Measurements from ENCODE around the gene PIH1D1.

The PIH1D1 gene

DNA sequence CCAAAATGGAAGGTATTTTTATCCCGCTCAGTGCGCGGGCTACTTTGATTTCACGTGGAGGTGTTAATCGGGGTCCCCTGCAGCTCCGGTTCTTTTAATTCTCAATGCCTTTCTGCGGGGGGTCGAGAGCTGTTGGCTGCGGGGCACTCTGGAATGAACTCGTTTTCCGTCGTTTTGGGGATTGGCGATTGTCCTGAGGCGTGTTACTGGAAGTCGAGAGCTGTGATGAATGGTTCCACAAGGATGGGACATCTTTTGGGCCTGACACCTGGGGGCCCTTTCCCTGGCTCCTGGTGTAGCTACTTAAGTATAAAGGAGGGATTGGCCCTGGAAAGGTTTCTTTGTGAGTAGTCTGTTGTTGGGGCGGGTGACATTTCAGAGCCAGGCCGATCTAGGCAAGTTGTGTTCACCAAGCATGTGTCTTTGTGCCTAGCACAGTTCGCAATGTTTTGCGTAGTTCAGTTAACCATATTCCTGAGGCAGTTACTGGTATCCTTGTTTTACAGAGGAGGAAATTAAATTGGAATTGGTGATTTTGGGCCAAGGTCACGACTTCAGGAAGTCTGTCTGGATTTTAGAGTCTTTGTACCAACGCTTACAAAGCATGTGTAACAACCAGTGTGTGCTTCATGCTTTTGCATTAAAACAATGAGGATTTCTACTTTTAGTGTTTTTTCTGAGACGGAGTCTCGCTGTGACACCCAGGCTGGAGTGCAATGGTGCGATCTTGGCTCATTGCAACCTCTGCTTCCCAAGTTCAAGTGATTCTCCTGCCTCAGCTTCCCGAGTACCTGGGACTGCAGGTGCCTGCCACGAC, 36.6 kb upstream of the PIH1D1 start:
- no peaks in the 10 kb centered on the region for H3K9me3 ChIP-seq (ENCODE audit: insufficient read depth, low read depth, low read length)
- H3K4me3 ChIP-seq (ENCODE audit: low read length, poor library complexity, severe bottlenecking): peak overlapping the region; percentile 83
- peaks cover 55% of the 10 kb centered on the region for H4K20me1 ChIP-seq (ENCODE audit: insufficient read depth, low read length, poor library complexity, severe bottlenecking)
- H3K79me2 ChIP-seq (ENCODE audit: insufficient read depth, low read length): peaks cover 53% of the 10 kb centered on the region
- peak overlapping the region; percentile 98 for H3K9ac ChIP-seq (ENCODE audit: low read depth, low read length, poor library complexity, severe bottlenecking)
- H3K4me1 ChIP-seq (ENCODE audit: insufficient read depth, low read length, poor library complexity, severe bottlenecking): peaks cover 18% of the 10 kb centered on the region
- H3K36me3 ChIP-seq (ENCODE audit: insufficient read depth, low read length): peaks cover 43% of the 10 kb centered on the region
- no peak overlapping the region for H2AFZ ChIP-seq (ENCODE audit: low read length)
- H3K4me2 ChIP-seq (ENCODE audit: low read depth, low read length, poor library complexity, severe bottlenecking): peak overlapping the region; percentile 95
- peaks cover 16% of the 10 kb centered on the region for H3F3A ChIP-seq (ENCODE audit: low read depth)
- no peak for TF ChIP-seq EZH2phosphoT487 (IDR thresholded peaks at IDR 0.05; ENCODE audit: borderline replicate concordance)
- TF ChIP-seq, protein P1, sequence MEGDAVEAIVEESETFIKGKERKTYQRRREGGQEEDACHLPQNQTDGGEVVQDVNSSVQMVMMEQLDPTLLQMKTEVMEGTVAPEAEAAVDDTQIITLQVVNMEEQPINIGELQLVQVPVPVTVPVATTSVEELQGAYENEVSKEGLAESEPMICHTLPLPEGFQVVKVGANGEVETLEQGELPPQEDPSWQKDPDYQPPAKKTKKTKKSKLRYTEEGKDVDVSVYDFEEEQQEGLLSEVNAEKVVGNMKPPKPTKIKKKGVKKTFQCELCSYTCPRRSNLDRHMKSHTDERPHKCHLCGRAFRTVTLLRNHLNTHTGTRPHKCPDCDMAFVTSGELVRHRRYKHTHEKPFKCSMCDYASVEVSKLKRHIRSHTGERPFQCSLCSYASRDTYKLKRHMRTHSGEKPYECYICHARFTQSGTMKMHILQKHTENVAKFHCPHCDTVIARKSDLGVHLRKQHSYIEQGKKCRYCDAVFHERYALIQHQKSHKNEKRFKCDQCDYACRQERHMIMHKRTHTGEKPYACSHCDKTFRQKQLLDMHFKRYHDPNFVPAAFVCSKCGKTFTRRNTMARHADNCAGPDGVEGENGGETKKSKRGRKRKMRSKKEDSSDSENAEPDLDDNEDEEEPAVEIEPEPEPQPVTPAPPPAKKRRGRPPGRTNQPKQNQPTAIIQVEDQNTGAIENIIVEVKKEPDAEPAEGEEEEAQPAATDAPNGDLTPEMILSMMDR (conservative IDR thresholded peaks at IDR 0.05; ENCODE audit: low read length): no peak
- no peaks in the 10 kb centered on the region for H3K9me2 ChIP-seq (replicated peaks; ENCODE audit: low read depth, low read length)
- H3K27me3 ChIP-seq (ENCODE audit: insufficient read depth, low read length, poor library complexity, severe bottlenecking): peaks cover 9% of the 10 kb centered on the region

DNA sequence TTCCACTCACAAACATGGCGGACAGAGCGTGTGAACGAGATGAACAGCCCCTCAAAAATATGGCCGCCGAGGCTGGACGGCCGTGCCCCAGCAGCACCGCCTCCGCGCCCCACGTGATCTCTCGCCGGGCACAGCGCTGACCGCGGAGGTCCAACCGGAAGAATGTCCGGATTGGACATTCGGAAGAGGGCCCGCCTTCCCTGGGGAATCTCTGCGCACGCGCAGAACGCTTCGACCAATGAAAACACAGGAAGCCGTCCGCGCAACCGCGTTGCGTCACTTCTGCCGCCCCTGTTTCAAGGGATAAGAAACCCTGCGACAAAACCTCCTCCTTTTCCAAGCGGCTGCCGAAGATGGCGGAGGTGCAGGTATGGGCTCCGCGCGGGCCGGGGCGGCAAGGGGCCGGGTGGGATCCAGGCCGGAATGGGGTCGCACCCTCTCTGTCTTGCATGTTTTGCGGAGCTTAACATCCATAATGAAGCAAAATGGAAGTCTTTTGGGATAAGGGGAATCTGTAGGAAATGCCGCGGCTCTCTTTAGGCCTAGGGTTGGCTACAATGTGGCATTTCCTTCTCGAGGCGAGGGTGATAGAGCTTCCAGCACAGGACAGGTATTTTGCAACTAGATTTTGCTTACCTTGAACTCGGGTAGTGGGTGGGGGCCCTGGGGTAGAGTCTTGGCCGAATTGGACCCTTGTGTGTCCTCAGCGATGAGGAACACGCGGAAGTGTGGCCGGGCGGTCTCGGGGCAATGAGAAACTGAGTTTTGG, 35.8 kb upstream of the PIH1D1 start, which contains the start of gene RPL13A:
RPL13A (plus strand) TSS at position 332 of the 769 bp plus-strand sequence; CDS start at position 354, 22 bp downstream.
- H3K4me1 ChIP-seq (ENCODE audit: insufficient read depth, low read length, poor library complexity, severe bottlenecking): peaks cover 18% of the 10 kb centered on the region
- H3K9ac ChIP-seq (ENCODE audit: low read depth, low read length, poor library complexity, severe bottlenecking): peak within 1 kb of the TSS; percentile 98
- H2AFZ ChIP-seq (ENCODE audit: low read length): peak within 1 kb of the TSS; percentile 66; the same call in 1 of the 2 replicates
- peaks cover 35% of the 10 kb centered on the region for H3K36me3 ChIP-seq (ENCODE audit: insufficient read depth, low read length)
- TF ChIP-seq, protein P1 (conservative IDR thresholded peaks at IDR 0.05; ENCODE audit: low read length): no peak
- no peak for TF ChIP-seq EZH2phosphoT487 (IDR thresholded peaks at IDR 0.05; ENCODE audit: borderline replicate concordance)
- peak within 1 kb of the TSS; percentile 95 for H3K4me2 ChIP-seq (ENCODE audit: low read depth, low read length, poor library complexity, severe bottlenecking)
- H4K20me1 ChIP-seq (ENCODE audit: insufficient read depth, low read length, poor library complexity, severe bottlenecking): peaks cover 49% of the 10 kb centered on the region
- H3K4me3 ChIP-seq (ENCODE audit: low read length, poor library complexity, severe bottlenecking): peak within 1 kb of the TSS; percentile 83
- peaks cover 50% of the 10 kb centered on the region for H3K79me2 ChIP-seq (ENCODE audit: insufficient read depth, low read length)
- H3K27me3 ChIP-seq (ENCODE audit: insufficient read depth, low read length, poor library complexity, severe bottlenecking): peaks cover 9% of the 10 kb centered on the region
- H3F3A ChIP-seq (ENCODE audit: low read depth): peaks cover 8% of the 10 kb centered on the region
- H3K9me3 ChIP-seq (ENCODE audit: insufficient read depth, low read depth, low read length): no peaks in the 10 kb centered on the region
- H3K9me2 ChIP-seq (replicated peaks; ENCODE audit: low read depth, low read length): no peaks in the 10 kb centered on the region

DNA sequence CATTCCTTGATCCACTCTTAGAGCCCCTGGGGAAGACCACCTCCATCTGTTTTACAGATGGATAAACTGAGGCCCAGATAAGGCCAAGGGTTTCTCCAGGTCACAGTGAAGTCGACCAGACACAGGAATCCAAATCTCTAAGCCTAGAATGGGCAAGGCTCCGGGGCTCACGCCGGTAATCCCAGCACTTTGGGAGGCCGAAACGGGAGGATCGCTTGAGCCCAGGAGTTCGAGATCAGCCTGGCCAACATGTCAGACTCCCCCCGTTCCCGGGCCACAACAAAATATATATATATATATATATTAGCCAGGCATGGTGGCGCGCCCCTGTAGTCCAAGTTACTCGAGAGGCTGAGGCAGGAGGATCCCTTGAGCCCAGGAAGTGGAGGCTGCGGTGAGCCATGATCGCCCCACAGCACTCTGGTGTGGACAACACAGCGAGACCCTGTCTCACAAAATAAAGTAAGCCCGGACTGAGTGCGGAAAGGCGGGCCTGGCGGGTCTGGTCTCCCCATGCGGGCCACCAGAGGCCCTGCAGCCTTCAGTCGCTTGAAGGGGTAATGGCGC, 35.2 kb upstream of the PIH1D1 start:
- H3K4me2 ChIP-seq (ENCODE audit: low read depth, low read length, poor library complexity, severe bottlenecking): peak overlapping the region; percentile 51

More for the DNA sequence above, 35.2 kb upstream of the PIH1D1 start:
- H3K36me3 ChIP-seq (ENCODE audit: insufficient read depth, low read length): peaks cover 29% of the 10 kb centered on the region
- H2AFZ ChIP-seq (ENCODE audit: low read length): peak overlapping the region; percentile 66; the same call in 1 of the 2 replicates
- H3F3A ChIP-seq (ENCODE audit: low read depth): 0 out of 2 replicates have a peak, but pooled peaks cover 2% of the 10 kb centered on the region
- peak overlapping the region; percentile 51 for H3K4me3 ChIP-seq (ENCODE audit: low read length, poor library complexity, severe bottlenecking)
- peaks cover 44% of the 10 kb centered on the region for H3K79me2 ChIP-seq (ENCODE audit: insufficient read depth, low read length)
- H3K9me3 ChIP-seq (ENCODE audit: insufficient read depth, low read depth, low read length): no peaks in the 10 kb centered on the region
- no peaks in the 10 kb centered on the region for H3K9me2 ChIP-seq (replicated peaks; ENCODE audit: low read depth, low read length)
- peaks cover 18% of the 10 kb centered on the region for H3K4me1 ChIP-seq (ENCODE audit: insufficient read depth, low read length, poor library complexity, severe bottlenecking)
- H4K20me1 ChIP-seq (ENCODE audit: insufficient read depth, low read length, poor library complexity, severe bottlenecking): peaks cover 43% of the 10 kb centered on the region
- H3K9ac ChIP-seq (ENCODE audit: low read depth, low read length, poor library complexity, severe bottlenecking): no peak overlapping the region
- TF ChIP-seq, protein P1 (conservative IDR thresholded peaks at IDR 0.05; ENCODE audit: low read length): no peak
- peaks cover 9% of the 10 kb centered on the region for H3K27me3 ChIP-seq (ENCODE audit: insufficient read depth, low read length, poor library complexity, severe bottlenecking)

Data from Loucy (cell line).